Measurements from ENCODE around the gene CLEC3B. TPM values are rescaled to one million over a fixed set of nuclear protein-coding genes. Genes with fewer than 3 reads are reported as not detected.
"Not testable (repeated sequence)": the region's sequence is repeated elsewhere in the genome, so short reads cannot be mapped to it uniquely, and the experiment has no call there.

CLEC3B gene
- polyA plus RNA-seq, 4 donors: 2.9 to 103 (median 17.1) TPM

GRCh38 chr3:45048244-45048643 is 22.1 kb downstream of the CLEC3B start:
- H3K27ac ChIP-seq (ENCODE audit: low read depth in 1 of 3, low read length in 2 of 3): no peak overlapping the region

GRCh38 chr3:45049807-45050206 is 23.7 kb downstream of the CLEC3B start:
- DNase-seq (no peak), FAIRE-seq (no peak)
- Histone ChIP-seq H3K27ac (ENCODE audit: low read depth in 1 of 3, low read length in 2 of 3) (no peak overlapping the region), H3K36me3 (ENCODE audit: control insufficient read depth in 3 of 3, insufficient read depth in 2 of 3, low read depth in 1 of 3, low read length in 3 of 3) (no peaks in the 10 kb centered on the region), H3K4me1 (ENCODE audit: control insufficient read depth in 3 of 3, insufficient read depth in 2 of 3, low read depth in 1 of 3, low read length in 2 of 3) (no peaks in the 10 kb centered on the region), H3K9me3 (ENCODE audit: control insufficient read depth in 2 of 2, insufficient read depth in 1 of 2, low read depth in 1 of 2, low read length in 1 of 2) (no peaks in the 10 kb centered on the region), H3K4me3 (ENCODE audit: low read depth in 1 of 3, low read length in 3 of 3) (no peak overlapping the region), H3K27me3 (ENCODE audit: control insufficient read depth in 3 of 3, insufficient read depth in 3 of 3, low read length in 3 of 3) (peaks cover 0 to 7% (median 0%) of the 10 kb centered on the region in 3 donors)
- 66 to 81% (median 69%) methylated on average over 4 of the region's 4 CpGs for WGBS, 3 donors

More at GRCh38 chr3:45048244-45048643, 22.1 kb downstream of the CLEC3B start:
- Histone ChIP-seq H3K4me1 (ENCODE audit: control insufficient read depth in 3 of 3, insufficient read depth in 2 of 3, low read depth in 1 of 3, low read length in 2 of 3) (no peaks in the 10 kb centered on the region), H3K36me3 (ENCODE audit: control insufficient read depth in 3 of 3, insufficient read depth in 2 of 3, low read depth in 1 of 3, low read length in 3 of 3) (no peaks in the 10 kb centered on the region), H3K9me3 (ENCODE audit: control insufficient read depth in 2 of 2, insufficient read depth in 1 of 2, low read depth in 1 of 2, low read length in 1 of 2) (no peaks in the 10 kb centered on the region), H3K4me3 (ENCODE audit: low read depth in 1 of 3, low read length in 3 of 3) (no peak overlapping the region), H3K27me3 (ENCODE audit: control insufficient read depth in 3 of 3, insufficient read depth in 3 of 3, low read length in 3 of 3) (peaks cover 0 to 7% (median 0%) of the 10 kb centered on the region in 3 donors)
- no peak for DNase-seq
- no peak for FAIRE-seq
- WGBS, 3 donors: 75 to 85% (median 83%) methylated on average over 4 of the region's 4 CpGs

GRCh38 chr3:45051685-45052084 is 25.6 kb downstream of the CLEC3B start:
- DNase-seq (no peak), FAIRE-seq (no peak)
- no peak overlapping the region for H3K27ac ChIP-seq (ENCODE audit: low read depth in 1 of 3, low read length in 2 of 3)
- H3K36me3 ChIP-seq (ENCODE audit: control insufficient read depth in 3 of 3, insufficient read depth in 2 of 3, low read depth in 1 of 3, low read length in 3 of 3): no peaks in the 10 kb centered on the region
- no peak overlapping the region for H3K4me3 ChIP-seq (ENCODE audit: low read depth in 1 of 3, low read length in 3 of 3)
- peaks cover 0 to 4% (median 0%) of the 10 kb centered on the region in 3 donors for H3K27me3 ChIP-seq (ENCODE audit: control insufficient read depth in 3 of 3, insufficient read depth in 3 of 3, low read length in 3 of 3)
- 78 to 81% (median 78%) methylated on average over 6 of the region's 6 CpGs for WGBS, 3 donors
- H3K9me3 ChIP-seq (ENCODE audit: control insufficient read depth in 2 of 2, insufficient read depth in 1 of 2, low read depth in 1 of 2, low read length in 1 of 2): no peaks in the 10 kb centered on the region
- H3K4me1 ChIP-seq (ENCODE audit: control insufficient read depth in 3 of 3, insufficient read depth in 2 of 3, low read depth in 1 of 3, low read length in 2 of 3): peaks cover 0 to 3% (median 2%) of the 10 kb centered on the region in 3 donors

GRCh38 chr3:45053805-45054195 is 27.7 kb downstream of the CLEC3B start:
- H3K4me1 ChIP-seq (ENCODE audit: control insufficient read depth in 3 of 3, insufficient read depth in 2 of 3, low read depth in 1 of 3, low read length in 2 of 3); DNase-seq; H3K27ac ChIP-seq (ENCODE audit: low read depth in 1 of 3, low read length in 2 of 3); H3K27me3 ChIP-seq (ENCODE audit: control insufficient read depth in 3 of 3, insufficient read depth in 3 of 3, low read length in 3 of 3); H3K4me3 ChIP-seq (ENCODE audit: low read depth in 1 of 3, low read length in 3 of 3); H3K36me3 ChIP-seq (ENCODE audit: control insufficient read depth in 3 of 3, insufficient read depth in 2 of 3, low read depth in 1 of 3, low read length in 3 of 3); H3K9me3 ChIP-seq (ENCODE audit: control insufficient read depth in 2 of 2, insufficient read depth in 1 of 2, low read depth in 1 of 2, low read length in 1 of 2); FAIRE-seq: not testable (repeated sequence)
- 49 to 75% (median 52%) methylated on average over 1 of the region's 1 CpG for WGBS, 3 donors

GRCh38 chr3:45054196-45054857 is 28.2 kb downstream of the CLEC3B start:
- no peaks in the 10 kb centered on the region for H3K27me3 ChIP-seq (ENCODE audit: control insufficient read depth in 3 of 3, insufficient read depth in 3 of 3, low read length in 3 of 3)
- H3K9me3 ChIP-seq (ENCODE audit: control insufficient read depth in 2 of 2, insufficient read depth in 1 of 2, low read depth in 1 of 2, low read length in 1 of 2): no peaks in the 10 kb centered on the region
- FAIRE-seq: no peak
- H3K4me1 ChIP-seq (ENCODE audit: control insufficient read depth in 3 of 3, insufficient read depth in 2 of 3, low read depth in 1 of 3, low read length in 2 of 3): peaks cover 0 to 3% (median 2%) of the 10 kb centered on the region in 3 donors
- no peaks in the 10 kb centered on the region for H3K36me3 ChIP-seq (ENCODE audit: control insufficient read depth in 3 of 3, insufficient read depth in 2 of 3, low read depth in 1 of 3, low read length in 3 of 3)
- H3K27ac ChIP-seq (ENCODE audit: low read depth in 1 of 3, low read length in 2 of 3): no peak overlapping the region
- 70 to 90% (median 90%) methylated on average over 3 of the region's 3 CpGs for WGBS, 3 donors
- H3K4me3 ChIP-seq (ENCODE audit: low read depth in 1 of 3, low read length in 3 of 3): no peak overlapping the region
- DNase-seq: no peak

GRCh38 chr3:45055032-45055410 is 28.9 kb downstream of the CLEC3B start:
- H3K4me3 ChIP-seq (ENCODE audit: low read depth in 1 of 3, low read length in 3 of 3): no peak overlapping the region
- H3K27me3 ChIP-seq (ENCODE audit: control insufficient read depth in 3 of 3, insufficient read depth in 3 of 3, low read length in 3 of 3): no peaks in the 10 kb centered on the region
- H3K27ac ChIP-seq (ENCODE audit: low read depth in 1 of 3, low read length in 2 of 3): no peak overlapping the region
- no peaks in the 10 kb centered on the region for H3K36me3 ChIP-seq (ENCODE audit: control insufficient read depth in 3 of 3, insufficient read depth in 2 of 3, low read depth in 1 of 3, low read length in 3 of 3)
- FAIRE-seq: no peak
- WGBS, 3 donors: 40 to 54% (median 50%) methylated on average over 2 of the region's 2 CpGs
- H3K9me3 ChIP-seq (ENCODE audit: control insufficient read depth in 2 of 2, insufficient read depth in 1 of 2, low read depth in 1 of 2, low read length in 1 of 2): no peaks in the 10 kb centered on the region
- peaks cover 0 to 3% (median 2%) of the 10 kb centered on the region in 3 donors for H3K4me1 ChIP-seq (ENCODE audit: control insufficient read depth in 3 of 3, insufficient read depth in 2 of 3, low read depth in 1 of 3, low read length in 2 of 3)
- DNase-seq: no peak

GRCh38 chr3:45055411-45056143 is 29.5 kb downstream of the CLEC3B start:
- DNase-seq (no peak), FAIRE-seq (no peak)
- 67 to 77% (median 74%) methylated on average over 7 of the region's 7 CpGs for whole genome bisulfite sequencing, 3 donors
- Histone ChIP-seq H3K27me3 (ENCODE audit: control insufficient read depth in 3 of 3, insufficient read depth in 3 of 3, low read length in 3 of 3) (no peaks in the 10 kb centered on the region), H3K4me1 (ENCODE audit: control insufficient read depth in 3 of 3, insufficient read depth in 2 of 3, low read depth in 1 of 3, low read length in 2 of 3) (peaks cover 0 to 3% (median 2%) of the 10 kb centered on the region in 3 donors), H3K4me3 (ENCODE audit: low read depth in 1 of 3, low read length in 3 of 3) (no peak overlapping the region), H3K9me3 (ENCODE audit: control insufficient read depth in 2 of 2, insufficient read depth in 1 of 2, low read depth in 1 of 2, low read length in 1 of 2) (no peaks in the 10 kb centered on the region), H3K27ac (ENCODE audit: low read depth in 1 of 3, low read length in 2 of 3) (peak overlapping the region in 1 of 3 donors; percentile 53), H3K36me3 (ENCODE audit: control insufficient read depth in 3 of 3, insufficient read depth in 2 of 3, low read depth in 1 of 3, low read length in 3 of 3) (no peaks in the 10 kb centered on the region)

- Histone ChIP-seq H3K4me1 (ENCODE audit: control insufficient read depth in 3 of 3, insufficient read depth in 2 of 3, low read depth in 1 of 3, low read length in 2 of 3) (peaks cover 0 to 3% (median 2%) of the 10 kb centered on the region in 3 donors), H3K4me3 (ENCODE audit: low read depth in 1 of 3, low read length in 3 of 3) (no peak overlapping the region), H3K27ac (ENCODE audit: low read depth in 1 of 3, low read length in 2 of 3) (no peak overlapping the region), H3K36me3 (ENCODE audit: control insufficient read depth in 3 of 3, insufficient read depth in 2 of 3, low read depth in 1 of 3, low read length in 3 of 3) (no peaks in the 10 kb centered on the region), H3K9me3 (ENCODE audit: control insufficient read depth in 2 of 2, insufficient read depth in 1 of 2, low read depth in 1 of 2, low read length in 1 of 2) (no peaks in the 10 kb centered on the region), H3K27me3 (ENCODE audit: control insufficient read depth in 3 of 3, insufficient read depth in 3 of 3, low read length in 3 of 3) (no peaks in the 10 kb centered on the region)
- FAIRE-seq: no peak
- WGBS, 3 donors: 75 to 88% (median 83%) methylated on average over 5 of the region's 5 CpGs
- DNase-seq: no peak
Measured at GRCh38 chr3:45056608-45057301, 30.7 kb downstream of the CLEC3B start.

Data from small intestine (tissue), 7 donors.